Mammary epithelial cell (primary cell): ENCODE measurements around the gene STC2.

Experiments
- EZH2 ChIP-seq: IDR thresholded peaks from 2 replicates; pipeline ENCODE4 v1.6.1; 2012; ENCODE audit warnings: low read length, inconsistent platforms, borderline replicate concordance
- TF ChIP-seq, protein P1 (sequence below), 2 donors: IDR thresholded peaks in 1 of 2; conservative IDR thresholded peaks in 1 of 2; 2 replicates each; pipeline ENCODE4 v1.5.1; 2011 to 2012; ENCODE audit warnings: inconsistent platforms in 2 of 2, low read length in 2 of 2, mild to moderate bottlenecking in 2 of 2, control low read depth in 1 of 2, low read depth in 1 of 2; ENCODE audit not compliant: insufficient read depth in 1 of 2; ENCODE audit errors: extremely low read depth in 1 of 2

- TF ChIP-seq, protein P1, sequence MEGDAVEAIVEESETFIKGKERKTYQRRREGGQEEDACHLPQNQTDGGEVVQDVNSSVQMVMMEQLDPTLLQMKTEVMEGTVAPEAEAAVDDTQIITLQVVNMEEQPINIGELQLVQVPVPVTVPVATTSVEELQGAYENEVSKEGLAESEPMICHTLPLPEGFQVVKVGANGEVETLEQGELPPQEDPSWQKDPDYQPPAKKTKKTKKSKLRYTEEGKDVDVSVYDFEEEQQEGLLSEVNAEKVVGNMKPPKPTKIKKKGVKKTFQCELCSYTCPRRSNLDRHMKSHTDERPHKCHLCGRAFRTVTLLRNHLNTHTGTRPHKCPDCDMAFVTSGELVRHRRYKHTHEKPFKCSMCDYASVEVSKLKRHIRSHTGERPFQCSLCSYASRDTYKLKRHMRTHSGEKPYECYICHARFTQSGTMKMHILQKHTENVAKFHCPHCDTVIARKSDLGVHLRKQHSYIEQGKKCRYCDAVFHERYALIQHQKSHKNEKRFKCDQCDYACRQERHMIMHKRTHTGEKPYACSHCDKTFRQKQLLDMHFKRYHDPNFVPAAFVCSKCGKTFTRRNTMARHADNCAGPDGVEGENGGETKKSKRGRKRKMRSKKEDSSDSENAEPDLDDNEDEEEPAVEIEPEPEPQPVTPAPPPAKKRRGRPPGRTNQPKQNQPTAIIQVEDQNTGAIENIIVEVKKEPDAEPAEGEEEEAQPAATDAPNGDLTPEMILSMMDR (conservative IDR thresholded peaks at IDR 0.05 in 1 of 2, IDR thresholded peaks at IDR 0.05 in 1 of 2; ENCODE audit: extremely low read depth in 1 of 2, insufficient read depth in 1 of 2, low read depth in 1 of 2, low read length in 2 of 2), result no peak
- TF ChIP-seq EZH2, result no peak
Observed at GRCh38 chr5:173311818-173312585, 16.2 kb downstream of the STC2 start.
